H1 (cell line): ENCODE measurements around the gene HERC3. TPM values are rescaled to one million over a fixed set of nuclear protein-coding genes. Genes with fewer than 3 reads are reported as not detected.

Experiments used
- CTCF ChIA-PET: fragments of 300-600 bp; sonication (Branson Sonifier 250); formaldehyde crosslinking; loops from one replicate; lab custom pipeline; 2021; ENCODE audit not compliant: partially characterized antibody; lab: Charles Lee
- POLR2A ChIA-PET: fragments of 300-600 bp; sonication (Branson Sonifier 250); formaldehyde crosslinking; loops from one replicate; lab custom pipeline; 2021; ENCODE audit warnings: inconsistent platforms; ENCODE audit not compliant: partially characterized antibody; lab: Charles Lee
- DNase-seq, 2 experiments: peaks; one replicate each; pipeline versions ENCODE4 v3.0.0 to v3.0.0-alpha.2; 2010 to 2022; ENCODE audit warnings: low spot score in 2 of 2, low read depth in 1 of 2, mixed read lengths in 1 of 2
- FAIRE-seq: peaks from 2 replicates; lab custom pipeline; 2011; peaks lifted over from hg19 to GRCh38; lab: Jason Lieb, UNC
- H2AFZ ChIP-seq: 2 replicates; pipeline ENCODE4 v1.8.1; 2012; ENCODE audit warnings: low read length, inconsistent platforms
- H2AK5ac ChIP-seq: 2 replicates; pipeline ENCODE4 v1.6.1; 2013; ENCODE audit warnings: low read depth, low read length
- H2BK120ac ChIP-seq: replicated peaks from 2 replicates; pipeline ENCODE3; 2013; ENCODE audit warnings: low read depth, low read length, inconsistent platforms
- H2BK12ac ChIP-seq: 2 replicates; pipeline ENCODE4 v1.6.1; 2013; ENCODE audit warnings: low read depth, low read length
- H2BK15ac ChIP-seq: 2 replicates; pipeline ENCODE4 v1.6.1; 2013; ENCODE audit warnings: low read length
- H2BK20ac ChIP-seq: 2 replicates; pipeline ENCODE4 v1.6.1; 2013; ENCODE audit warnings: low read length
- H2BK5ac ChIP-seq: 2 replicates; pipeline ENCODE4 v1.6.1; 2013; ENCODE audit warnings: low read depth, low read length
- H3K14ac ChIP-seq: 2 replicates; pipeline ENCODE4 v1.6.1; 2013; ENCODE audit warnings: inconsistent platforms; ENCODE audit not compliant: insufficient read length
- H3K18ac ChIP-seq: 2 replicates; pipeline ENCODE4 v1.6.1; 2013; ENCODE audit warnings: low read length; ENCODE audit errors: extremely low read depth
- H3K23ac ChIP-seq: 2 replicates; pipeline ENCODE4 v1.6.1; 2013; ENCODE audit warnings: inconsistent platforms; ENCODE audit not compliant: insufficient read length
- H3K23me2 ChIP-seq: 2 replicates; pipeline ENCODE4 v1.6.1; 2013; ENCODE audit warnings: low read depth, low read length
- H3K27ac ChIP-seq: 2 replicates; pipeline ENCODE4 v1.6.1; 2011; ENCODE audit warnings: low read depth, low read length, inconsistent platforms
- H3K27me3 ChIP-seq, 4 experiments: replicated peaks in 1 of 4; 1 replicate in 1 of 4; 2 replicates in 3 of 4; pipeline versions ENCODE4 v1.6.1 to v1.8.1; 2011 to 2013; ENCODE audit warnings: low read length in 3 of 4, mild to moderate bottlenecking in 3 of 4, inconsistent platforms in 2 of 4, mixed read lengths in 2 of 4, moderate library complexity in 1 of 4; ENCODE audit not compliant: control insufficient read depth in 3 of 4, insufficient read depth in 3 of 4; ENCODE audit errors: extremely low read depth in 1 of 4
- H3K36me3 ChIP-seq, 4 experiments: 2 replicates each; pipeline versions ENCODE4 v1.6.1 to v1.8.1; 2011 to 2013; ENCODE audit warnings: mild to moderate bottlenecking in 4 of 4, low read length in 3 of 4, moderate library complexity in 2 of 4, control low read depth in 1 of 4, inconsistent platforms in 1 of 4; ENCODE audit not compliant: insufficient read depth in 4 of 4, control insufficient read depth in 2 of 4
- H3K4ac ChIP-seq: replicated peaks from 2 replicates; pipeline ENCODE3; 2013; ENCODE audit warnings: low read length, low read depth, mixed read lengths, inconsistent platforms; ENCODE audit not compliant: insufficient read length
- H3K4me1 ChIP-seq, 4 experiments: replicated peaks in 1 of 4; 1 replicate in 1 of 4; 2 replicates in 3 of 4; pipeline versions ENCODE4 v1.6.1 to v1.8.1; 2011 to 2013; ENCODE audit warnings: low read length in 3 of 4, inconsistent platforms in 2 of 4, mixed read lengths in 1 of 4; ENCODE audit not compliant: insufficient read depth in 4 of 4, control insufficient read depth in 3 of 4
- H3K4me2 ChIP-seq, 2 experiments: 2 replicates each; pipeline versions ENCODE4 v1.6.1 to v1.8.1; 2011 to 2013; ENCODE audit warnings: low read depth in 2 of 2, low read length in 2 of 2, control low read depth in 1 of 2, inconsistent platforms in 1 of 2, mild to moderate bottlenecking in 1 of 2; ENCODE audit not compliant: insufficient read depth in 1 of 2
- H3K4me3 ChIP-seq, 4 experiments: fragments of 200-600, 300-600 bp in 1 of 4; sonication (generic), shearing (Covaris generic), sonication (Bioruptor Twin) in 1 of 4; 2 replicates each; pipeline versions ENCODE4 v1.5.1 to v1.8.1; 2011 to 2016; ENCODE audit warnings: low read length in 4 of 4, low read depth in 3 of 4, control low read depth in 2 of 4, inconsistent platforms in 2 of 4, mild to moderate bottlenecking in 2 of 4, mixed read lengths in 1 of 4, moderate library complexity in 1 of 4; ENCODE audit not compliant: insufficient read depth in 2 of 4; ENCODE audit errors: extremely low read depth in 1 of 4
- H3K56ac ChIP-seq: replicated peaks from 2 replicates; pipeline ENCODE3; 2013; ENCODE audit warnings: low read depth, mild to moderate bottlenecking, mixed read lengths, low read length, inconsistent platforms; ENCODE audit not compliant: insufficient read length
- H3K79me1 ChIP-seq: 2 replicates; pipeline ENCODE4 v1.6.1; 2013; ENCODE audit warnings: low read depth, low read length, control low read depth
- H3K79me2 ChIP-seq, 2 experiments: 2 replicates each; pipeline versions ENCODE4 v1.6.1 to v1.8.1; 2012 to 2013; ENCODE audit warnings: low read length in 2 of 2, mild to moderate bottlenecking in 2 of 2, inconsistent platforms in 1 of 2; ENCODE audit not compliant: insufficient read depth in 2 of 2, control insufficient read depth in 1 of 2
- H3K9ac ChIP-seq, 4 experiments: replicated peaks in 1 of 4; 1 replicate in 1 of 4; 2 replicates in 3 of 4; pipeline versions ENCODE4 v1.6.1 to v1.8.1; 2011 to 2013; ENCODE audit warnings: low read depth in 3 of 4, low read length in 3 of 4, control low read depth in 2 of 4, mild to moderate bottlenecking in 2 of 4, moderate library complexity in 2 of 4, inconsistent platforms in 1 of 4; ENCODE audit errors: extremely low read depth in 1 of 4
- H3K9me3 ChIP-seq, 2 experiments: 2 replicates each; pipeline versions ENCODE4 v1.6.1 to v1.8.1; 2012 to 2013; ENCODE audit warnings: mild to moderate bottlenecking in 2 of 2, moderate library complexity in 2 of 2, control low read depth in 1 of 2, inconsistent platforms in 1 of 2, low read depth in 1 of 2, low read length in 1 of 2, mixed read lengths in 1 of 2; ENCODE audit not compliant: insufficient read depth in 2 of 2
- H4K20me1 ChIP-seq, 2 experiments: replicated peaks in 1 of 2; 2 replicates each; pipeline versions ENCODE3 to v1.8.1; 2011 to 2013; ENCODE audit warnings: inconsistent platforms in 2 of 2, low read length in 2 of 2, mild to moderate bottlenecking in 1 of 2; ENCODE audit not compliant: insufficient read depth in 2 of 2, control insufficient read depth in 1 of 2
- H4K5ac ChIP-seq: 2 replicates; pipeline ENCODE4 v1.6.1; 2013; ENCODE audit warnings: low read length, low read depth, mixed read lengths, inconsistent platforms; ENCODE audit not compliant: insufficient read length
- H4K8ac ChIP-seq: 2 replicates; pipeline ENCODE4 v1.8.0; 2013; ENCODE audit warnings: mild to moderate bottlenecking, moderate library complexity, low read length, inconsistent platforms; ENCODE audit not compliant: insufficient read depth; ENCODE audit errors: extremely low read depth
- H4K91ac ChIP-seq: replicated peaks from 2 replicates; pipeline ENCODE3; 2013; ENCODE audit warnings: low read length, mixed read lengths, inconsistent platforms; ENCODE audit not compliant: insufficient read length
- EGR1 ChIP-seq: IDR thresholded peaks from 2 replicates; pipeline ENCODE4 v1.6.1; 2011; ENCODE audit warnings: low read depth, low read length, borderline replicate concordance
- WGBS, 2 experiments: shearing (Covaris generic) in 1 of 2; methylation state at CpG; one replicate each; pipeline versions ENCODE4 v1.1.6 to v1.1.7; 2013 to 2015; ENCODE audit warnings: low lambda C conversion rate in 2 of 2, mixed read lengths in 2 of 2, inconsistent platforms in 1 of 2, low coverage in 1 of 2, missing lambda C conversion rate in 1 of 2; ENCODE audit not compliant: insufficient replicate concordance in 2 of 2, insufficient coverage in 1 of 2, insufficient read length in 1 of 2; ENCODE audit errors: extremely low coverage in 1 of 2, missing lambda C conversion rate in 1 of 2; 5-methylcytosine and 5-hydroxymethylcytosine counted together
- polyA plus RNA-seq, 7 experiments: library from polyadenylated mRNA; depleted of rRNA in 3 of 7; stranded (reverse) in 5 of 7; unstranded in 2 of 7; fragments of >200 nt in 5 of 7; fragments of 200-250 nt in 2 of 7; gene quantifications; 1 replicate in 5 of 7; 2 replicates in 1 of 7; 4 replicates in 1 of 7; pipeline versions ENCODE4 v1.2.1 to v1.2.3, GENCODE V29; 2011 to 2013; ENCODE audit warnings: missing spikeins in 2 of 7, mixed read lengths in 2 of 7
- total RNA-seq: library from RNA; stranded (reverse); fragmentation: NEBNext Ultra II Directional; extraction: Animal tissue kit (Norgen Biotek cat#: 25700); gene quantifications from 2 replicates; pipeline ENCODE4 v1.2.1, GENCODE V29; 2021

HERC3 gene
- total and polyA plus RNA-seq, 2 of the 8 experiments (the other 6 are each of a cell fraction or from before 2014, with no cell fraction given): 1.4 to 5.7 TPM

DNA sequence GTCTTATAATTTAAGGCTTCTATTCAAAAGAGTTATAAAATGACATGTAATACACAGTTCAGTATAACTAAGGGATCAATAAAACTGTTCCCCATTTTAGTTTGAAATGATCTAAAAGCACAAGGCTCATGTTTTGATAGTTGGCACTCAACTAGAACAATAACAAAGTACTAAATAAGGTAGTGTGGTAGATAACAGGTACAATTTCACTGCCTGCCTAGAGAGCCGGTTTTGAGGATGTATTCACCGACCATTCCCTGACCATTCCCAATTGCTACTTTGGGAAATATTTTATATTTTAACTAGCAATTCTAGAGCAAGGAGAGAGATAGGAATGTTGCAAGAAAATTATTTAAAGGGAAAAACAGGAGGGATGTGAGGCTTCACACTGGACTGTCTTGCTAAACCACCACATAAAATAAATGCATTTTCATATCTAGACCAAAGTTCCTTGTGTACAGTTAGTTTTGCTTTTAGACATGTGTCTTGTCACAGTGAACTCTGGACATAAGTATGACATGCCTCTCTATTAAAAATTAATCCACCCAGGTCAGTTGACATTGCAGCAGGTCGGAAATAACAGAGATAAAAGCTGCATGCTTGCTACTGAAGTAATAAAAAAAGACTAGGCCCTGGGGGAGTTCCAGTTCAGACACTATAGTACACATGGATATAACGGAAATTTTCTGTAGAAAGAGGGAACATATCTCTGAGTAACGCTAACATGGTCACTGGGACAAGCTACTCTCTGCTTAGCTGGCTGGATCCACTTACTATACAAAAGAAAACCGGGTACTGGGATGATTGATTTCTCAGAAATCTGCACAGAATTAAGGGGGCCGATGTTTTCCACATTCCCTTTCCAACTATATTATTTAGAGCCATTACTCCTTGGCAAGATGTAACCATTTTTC is 161.6 kb downstream of the HERC3 start:
- Histone ChIP-seq H3K23me2 (no peaks in the 10 kb centered on the region), H4K5ac (no peak overlapping the region), H2AFZ (no peak overlapping the region), H3K79me2 (no peaks in the 10 kb centered on the region), H2BK20ac (no peak overlapping the region), H3K79me1 (no peaks in the 10 kb centered on the region), H3K9ac (no peak overlapping the region), H2BK5ac (no peak overlapping the region), H3K14ac (no peak overlapping the region), H2BK12ac (no peak overlapping the region), H2BK15ac (no peak overlapping the region), H3K4me1 (peaks cover 0 to 8% (median 3%) of the 10 kb centered on the region in 4 experiments; a peak in 4 of 7 replicates), H3K56ac (no peak overlapping the region), H3K4me2 (no peak overlapping the region), H3K4me3 (no peak overlapping the region), H4K91ac (no peak overlapping the region), H3K27ac (no peak overlapping the region), H3K23ac (no peak overlapping the region), H2AK5ac (no peak overlapping the region), H3K18ac (no peak overlapping the region), H4K8ac (no peak overlapping the region), H2BK120ac (no peak overlapping the region), H3K9me3 (no peaks in the 10 kb centered on the region), H3K27me3 (no peaks in the 10 kb centered on the region), H3K4ac (no peak overlapping the region), H4K20me1 (peaks cover 0 to 3% of the 10 kb centered on the region in 2 experiments), H3K36me3 (peaks cover 0 to 16% (median 3%) of the 10 kb centered on the region in 4 experiments; a peak in 5 of 8 replicates)
- ChIA-PET POLR2A (no interaction called here), CTCF (interaction anchor here (0.6 to 1.5 kb wide), 7 partner anchors 10 to 101 kb away, joined by 3 to 6 read pairs (median 3); no protein-coding TSS in a partner anchor)
- FAIRE-seq (no peak), DNase-seq (no peak)
- WGBS, 2 experiments: 83% methylated on average over 7 of the region's 7 CpGs; no CpG with 5 or more reads in 1 of the 2 experiments
- no peak for TF ChIP-seq EGR1
